ENCODE measurements around the gene FOXP1. TPM values are rescaled to one million over a fixed set of nuclear protein-coding genes. Genes with fewer than 3 reads are reported as not detected.

The FOXP1 gene
- total RNA-seq, 2 experiments from 2014 or later = 108 to 153 TPM

DNA sequence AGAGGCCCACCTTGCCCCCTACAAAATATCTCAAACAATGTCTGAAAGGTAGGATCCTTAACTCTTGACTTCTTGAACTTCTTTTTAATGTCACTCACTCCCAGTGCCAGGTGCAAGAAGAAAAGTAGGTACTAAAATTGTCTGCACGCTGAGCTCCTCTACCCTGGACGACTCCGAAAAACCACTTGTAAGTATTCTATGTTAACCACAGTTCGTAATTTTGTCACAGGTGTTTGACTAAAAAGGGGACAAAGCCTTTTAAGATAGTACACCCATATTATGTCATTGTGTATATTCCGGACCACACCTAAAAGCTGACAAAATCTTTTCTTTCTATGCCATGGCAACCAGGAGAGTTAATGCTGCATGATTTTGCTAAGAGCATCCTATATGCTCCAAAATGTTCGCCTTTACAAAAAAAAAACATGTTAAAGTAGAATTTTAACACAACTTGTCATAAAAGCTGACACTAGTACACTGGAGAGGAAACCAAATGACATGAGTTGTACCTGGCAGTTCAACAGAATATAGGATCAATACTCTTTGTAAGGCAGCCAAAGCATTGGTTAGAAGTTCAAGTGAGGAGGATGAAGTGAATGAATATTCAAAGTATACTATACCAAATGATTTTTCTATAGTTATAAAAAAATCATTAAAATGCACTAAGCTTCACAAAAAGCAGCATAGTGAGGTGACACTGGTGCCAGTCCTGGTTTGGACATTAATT, 210.5 kb downstream of the FOXP1 start:
- ChIA-PET POLR2A (interaction anchor here (0.5 to 1.0 kb wide), 5 partner anchors 17 to 1059 kb away, joined by 3 to 5 read pairs (median 3); no protein-coding TSS in a partner anchor), CTCF (interaction anchor here (0.6 to 1.6 kb wide), 5 partner anchors 9 to 212 kb away, joined by 3 to 8 read pairs (median 5); no protein-coding TSS in a partner anchor)
- ATAC-seq = peak; percentile 84
- no peak overlapping the region for H3K27ac Mint-ChIP-seq
- H3K36me3 Mint-ChIP-seq (ENCODE audit: low read depth) = peaks cover 20% of the 10 kb centered on the region
- intact Hi-C loops (cut with DNase I, micrococcal nuclease) = loop anchor here in 1 of 2 experiments (1.0 kb wide), 1 partner anchor 13 kb away; no protein-coding TSS in a partner anchor
- H3K4me3 Mint-ChIP-seq = peak overlapping the region; percentile 26
- no peaks in the 10 kb centered on the region for H3K27me3 Mint-ChIP-seq
- no peaks in the 10 kb centered on the region for H3K9me3 Mint-ChIP-seq (ENCODE audit: low read depth)
- peaks cover 77% of the 10 kb centered on the region for H3K4me1 Mint-ChIP-seq
- no peak for DNase-seq

- Mint-ChIP-seq H3K4me3 (peak overlapping the region; percentile 26), H3K4me1 (peaks cover 73% of the 10 kb centered on the region), H3K36me3 (ENCODE audit: low read depth) (peaks cover 18% of the 10 kb centered on the region)
Measured at GRCh38 chr3:71372241-71372768, 211.2 kb downstream of the FOXP1 start.

GRCh38 chr3:71371282-71371681, 212.2 kb downstream of the FOXP1 start:
- Mint-ChIP-seq H3K27ac (no peak overlapping the region), H3K9me3 (ENCODE audit: low read depth) (no peaks in the 10 kb centered on the region), H3K27me3 (no peaks in the 10 kb centered on the region), H3K4me1 (peaks cover 70% of the 10 kb centered on the region), H3K4me3 (no peak overlapping the region), H3K36me3 (ENCODE audit: low read depth) (peaks cover 23% of the 10 kb centered on the region)
- intact Hi-C loops (cut with DNase I, micrococcal nuclease) = no loop called here
- ChIA-PET CTCF (interaction anchor here (0.6 kb wide), 3 partner anchors 13 to 69 kb away, joined by 3 to 4 read pairs (median 3); no protein-coding TSS in a partner anchor), POLR2A (no interaction called here)
- no peak for ATAC-seq
- no peak for DNase-seq

More at GRCh38 chr3:71372241-71372768, 211.2 kb downstream of the FOXP1 start:
- Mint-ChIP-seq H3K27me3 (no peaks in the 10 kb centered on the region), H3K9me3 (ENCODE audit: low read depth) (no peaks in the 10 kb centered on the region), H3K27ac (peak overlapping the region; percentile 33)
- ChIA-PET POLR2A (interaction anchor here (0.6 to 1.0 kb wide), 4 partner anchors 17 to 125 kb away, joined by 3 to 5 read pairs (median 3); no protein-coding TSS in a partner anchor), CTCF (interaction anchor here (0.9 to 1.6 kb wide), 4 partner anchors 8 to 25 kb away, joined by 3 to 8 read pairs (median 6); no protein-coding TSS in a partner anchor)
- intact Hi-C loops (cut with DNase I, micrococcal nuclease) = no loop called here
- ATAC-seq (peak; percentile 40), DNase-seq (no peak)

DNA sequence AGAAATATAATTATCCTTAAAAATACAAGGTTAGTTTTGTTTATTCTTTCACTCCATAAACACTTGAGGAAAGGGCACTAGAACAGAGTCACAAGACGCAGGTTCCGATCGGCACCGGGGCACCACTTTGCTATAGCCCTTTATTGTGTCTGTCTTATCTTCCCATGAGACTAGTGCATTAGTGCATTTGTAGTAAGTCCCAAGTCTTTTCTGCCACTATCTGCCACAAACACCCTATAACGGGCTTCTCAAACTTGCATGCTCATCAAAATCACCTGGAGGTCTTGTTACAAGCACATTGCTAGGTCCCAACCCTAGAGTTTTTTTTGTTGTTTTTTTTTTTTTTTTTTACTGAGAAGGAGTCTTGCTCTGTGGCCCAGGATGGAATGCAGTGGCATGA, 213.1 kb downstream of the FOXP1 start:
- Mint-ChIP-seq H3K4me3 (no peak overlapping the region), H3K36me3 (ENCODE audit: low read depth) (peaks cover 18% of the 10 kb centered on the region), H3K27ac (no peak overlapping the region), H3K4me1 (peaks cover 69% of the 10 kb centered on the region), H3K27me3 (no peaks in the 10 kb centered on the region), H3K9me3 (ENCODE audit: low read depth) (no peaks in the 10 kb centered on the region)
- ChIA-PET POLR2A (no interaction called here), CTCF (no interaction called here)
- DNase-seq (no peak), ATAC-seq (no peak)
- intact Hi-C loops (cut with DNase I, micrococcal nuclease) = no loop called here

GRCh38 chr3:71369701-71370391, 213.7 kb downstream of the FOXP1 start:
- CTCF ChIA-PET = no interaction called here
- intact Hi-C loops (cut with DNase I, micrococcal nuclease) = no loop called here
- POLR2A ChIA-PET = no interaction called here
- no peak overlapping the region for H3K27ac Mint-ChIP-seq
- DNase-seq (no peak), ATAC-seq (no peak)
- peaks cover 18% of the 10 kb centered on the region for H3K36me3 Mint-ChIP-seq (ENCODE audit: low read depth)
- no peak overlapping the region for H3K4me3 Mint-ChIP-seq
- H3K9me3 Mint-ChIP-seq (ENCODE audit: low read depth) = no peaks in the 10 kb centered on the region
- no peaks in the 10 kb centered on the region for H3K27me3 Mint-ChIP-seq
- H3K4me1 Mint-ChIP-seq = peaks cover 69% of the 10 kb centered on the region

- POLR2A ChIA-PET = interaction anchor here (0.5 to 0.6 kb wide), 2 partner anchors 123 to 140 kb away, joined by 3 to 5 read pairs; no protein-coding TSS in a partner anchor
- ATAC-seq = no peak
Measured at GRCh38 chr3:71366988-71367604, 216.4 kb downstream of the FOXP1 start.

DNA sequence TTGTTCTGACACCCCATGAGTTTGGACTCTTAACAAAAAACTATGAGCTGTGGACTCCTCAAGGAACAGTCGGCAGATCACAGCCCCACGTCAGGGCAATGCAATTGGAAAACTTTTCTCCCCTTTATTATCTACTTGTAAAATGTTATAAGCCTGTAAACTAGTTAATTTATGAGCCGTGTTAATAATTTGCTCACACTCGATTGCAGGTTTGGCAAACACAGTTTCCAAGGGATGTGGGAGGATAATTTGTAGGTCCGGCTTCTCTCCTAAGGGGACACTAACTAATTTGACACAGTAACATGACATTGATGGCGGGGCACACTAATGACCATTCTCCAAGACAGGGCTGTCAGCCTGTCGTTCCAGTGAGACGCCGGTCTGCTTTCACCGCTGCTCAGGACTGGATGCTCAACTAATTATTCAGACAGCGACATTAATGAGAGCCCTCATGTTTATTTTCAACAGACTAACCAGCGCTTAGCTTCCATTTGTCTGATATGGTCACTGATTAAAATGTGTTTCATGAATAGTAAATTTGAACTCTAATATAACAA, 222.1 kb downstream of the FOXP1 start:
- Mint-ChIP-seq H3K4me1 (peaks cover 85% of the 10 kb centered on the region), H3K27me3 (no peaks in the 10 kb centered on the region), H3K9me3 (ENCODE audit: low read depth) (no peaks in the 10 kb centered on the region), H3K4me3 (no peak overlapping the region), H3K36me3 (ENCODE audit: low read depth) (peaks cover 9% of the 10 kb centered on the region), H3K27ac (peak overlapping the region; percentile 88)
- intact Hi-C loops (cut with DNase I, micrococcal nuclease) = loop anchor here (2.0 to 5.0 kb wide), 2 partner anchors 131 to 294 kb away; no protein-coding TSS in a partner anchor
- no peak for ATAC-seq
- ChIA-PET POLR2A (interaction anchor here (1.7 kb wide), 1 partner anchor 223 kb away, joined by 8 read pairs; no protein-coding TSS in a partner anchor), CTCF (interaction anchor here (0.6 to 1.7 kb wide), 4 partner anchors 11 to 63 kb away, joined by 3 to 6 read pairs (median 3); no protein-coding TSS in a partner anchor)
- no peak for DNase-seq

More at GRCh38 chr3:71366988-71367604, 216.4 kb downstream of the FOXP1 start:
- no peak for DNase-seq
- Mint-ChIP-seq H3K27ac (no peak overlapping the region), H3K27me3 (no peaks in the 10 kb centered on the region), H3K4me1 (peaks cover 64% of the 10 kb centered on the region), H3K4me3 (no peak overlapping the region), H3K9me3 (ENCODE audit: low read depth) (no peaks in the 10 kb centered on the region), H3K36me3 (ENCODE audit: low read depth) (peaks cover 15% of the 10 kb centered on the region)
- intact Hi-C loops (cut with DNase I, micrococcal nuclease) = no loop called here
- CTCF ChIA-PET = interaction anchor here (0.6 to 0.7 kb wide), 2 partner anchors 20 to 122 kb away, joined by 3 to 4 read pairs; no protein-coding TSS in a partner anchor

DNA sequence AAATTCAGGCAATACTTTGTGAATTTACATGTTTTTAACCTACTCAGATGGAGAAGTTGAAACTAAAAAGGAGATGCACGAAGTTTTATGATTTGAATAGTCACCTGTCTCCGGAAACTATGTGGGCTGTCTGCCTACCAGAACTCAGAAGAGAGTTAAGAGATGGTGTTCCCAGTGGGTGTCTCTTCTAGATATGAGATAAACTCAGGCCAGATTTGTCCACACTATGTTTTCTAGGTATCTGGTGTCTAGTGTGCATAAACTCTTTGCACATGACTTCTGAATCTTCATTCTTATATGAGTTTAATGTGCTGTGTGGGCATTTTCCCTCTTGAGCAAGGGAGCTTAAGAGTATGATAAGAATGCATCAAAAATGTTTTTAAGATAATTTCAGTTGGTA, 222.8 kb downstream of the FOXP1 start:
- ChIA-PET CTCF (interaction anchor here (1.0 to 1.7 kb wide), 3 partner anchors 12 to 37 kb away, joined by 3 to 7 read pairs (median 6); no protein-coding TSS in a partner anchor), POLR2A (interaction anchor here (0.6 to 1.7 kb wide), 10 partner anchors 23 to 351 kb away, joined by 3 to 13 read pairs (median 5); no protein-coding TSS in a partner anchor)
- ATAC-seq = peak; percentile 67
- Mint-ChIP-seq H3K27ac (peak overlapping the region; percentile 88), H3K9me3 (ENCODE audit: low read depth) (no peaks in the 10 kb centered on the region), H3K27me3 (no peaks in the 10 kb centered on the region), H3K36me3 (ENCODE audit: low read depth) (peaks cover 7% of the 10 kb centered on the region), H3K4me3 (peak overlapping the region; percentile 50), H3K4me1 (peaks cover 86% of the 10 kb centered on the region)
- intact Hi-C loops (cut with DNase I, micrococcal nuclease) = loop anchor here (1.0 to 5.0 kb wide), 15 partner anchors 13 to 349 kb away; no protein-coding TSS in a partner anchor
- DNase-seq = peak; percentile 48

DNA sequence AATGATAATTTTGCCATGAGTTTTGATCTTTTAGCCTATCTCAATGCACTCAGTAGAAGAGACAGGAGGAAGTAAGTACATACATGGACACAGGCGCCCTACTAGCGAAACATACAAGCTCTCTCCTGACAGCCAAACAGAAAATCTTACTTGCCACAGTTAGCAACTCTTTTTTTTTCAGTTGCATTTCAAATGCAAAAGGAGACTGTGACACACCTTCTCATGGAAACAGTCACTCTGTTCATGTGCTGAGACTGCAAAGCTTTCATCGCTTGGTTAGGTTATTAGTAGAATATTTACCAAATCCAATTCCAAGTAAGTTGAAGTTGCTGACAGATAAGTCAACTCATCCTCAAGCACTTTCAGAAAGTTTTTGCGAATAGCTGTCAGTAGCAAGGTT, 223.3 kb downstream of the FOXP1 start:
- peaks cover 87% of the 10 kb centered on the region for H3K4me1 Mint-ChIP-seq
- POLR2A ChIA-PET = interaction anchor here (0.5 to 1.7 kb wide), 13 partner anchors 23 to 297 kb away, joined by 3 to 13 read pairs (median 5); no protein-coding TSS in a partner anchor
- ATAC-seq (peak; percentile 61), DNase-seq (peak; percentile 56)
- CTCF ChIA-PET = interaction anchor here (0.6 to 1.7 kb wide), 7 partner anchors 13 to 366 kb away, joined by 3 to 7 read pairs (median 4); no protein-coding TSS in a partner anchor
- peak overlapping the region; percentile 50 for H3K4me3 Mint-ChIP-seq
- peak overlapping the region; percentile 88 for H3K27ac Mint-ChIP-seq
- intact Hi-C loops (cut with DNase I, micrococcal nuclease) = loop anchor here (1.0 to 5.0 kb wide), 15 partner anchors 13 to 349 kb away; no protein-coding TSS in a partner anchor
- H3K27me3 Mint-ChIP-seq = no peaks in the 10 kb centered on the region
- peaks cover 9% of the 10 kb centered on the region for H3K36me3 Mint-ChIP-seq (ENCODE audit: low read depth)
- no peaks in the 10 kb centered on the region for H3K9me3 Mint-ChIP-seq (ENCODE audit: low read depth)

DNA sequence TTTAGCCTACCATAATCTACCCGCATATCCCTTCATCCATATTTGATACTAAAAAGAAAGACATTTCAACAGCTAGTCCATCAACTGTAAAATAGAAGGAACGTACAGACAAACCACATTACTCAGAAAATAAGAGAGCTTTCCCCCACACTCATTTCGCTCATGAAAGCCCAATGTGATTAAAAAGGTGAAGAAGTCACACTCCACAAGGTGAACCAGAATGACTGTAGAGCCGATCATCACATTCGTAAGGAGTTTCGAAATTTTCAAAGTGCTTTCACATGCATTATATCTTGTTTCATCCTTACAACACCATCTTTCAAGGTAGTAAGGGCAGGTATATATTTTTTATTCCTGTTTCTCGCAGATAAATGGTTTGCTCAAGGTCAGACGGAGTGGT, 225.3 kb downstream of the FOXP1 start:
- Mint-ChIP-seq H3K4me3 (peak overlapping the region; percentile 22), H3K27me3 (no peaks in the 10 kb centered on the region), H3K36me3 (ENCODE audit: low read depth) (peaks cover 15% of the 10 kb centered on the region), H3K27ac (peak overlapping the region; percentile 79), H3K9me3 (ENCODE audit: low read depth) (no peaks in the 10 kb centered on the region), H3K4me1 (peaks cover 80% of the 10 kb centered on the region)
- ATAC-seq (peak; percentile 58), DNase-seq (peak; percentile 42)
- POLR2A ChIA-PET = interaction anchor here (0.6 to 1.0 kb wide), 5 partner anchors 25 to 61 kb away, joined by 3 to 13 read pairs (median 5); no protein-coding TSS in a partner anchor
- intact Hi-C loops (cut with DNase I, micrococcal nuclease) = loop anchor here (1.0 to 2.0 kb wide), 6 partner anchors 57 to 501 kb away; no protein-coding TSS in a partner anchor
- CTCF ChIA-PET = interaction anchor here (0.7 to 1.6 kb wide), 3 partner anchors 14 to 39 kb away, joined by 3 to 5 read pairs (median 5); no protein-coding TSS in a partner anchor

Measured in activated CD4-positive, alpha-beta T cell treated with anti-CD3 and anti-CD28 coated beads for 36 hours (primary cell).